OCI-LY3 (cell line): ENCODE results near the gene CUX1.
"Not testable (repeated sequence)": the region's sequence is repeated elsewhere in the genome, so short reads cannot be mapped to it uniquely, and the experiment has no call there.

Experiments
- H2AFZ ChIP-seq: fragments of 200-600, 300-600 bp; shearing (Covaris generic); 2 replicates; pipeline ENCODE4 v1.6.0; 2014; ENCODE audit warnings: antibody characterized with exemption, low read depth, low read length
- H3K27ac ChIP-seq: fragments of 200-600, 300-600 bp; sonication (generic); 2 replicates; pipeline ENCODE4 v1.5.1; 2014; ENCODE audit warnings: mild to moderate bottlenecking, low read length, moderate library complexity, mixed read lengths
- H3K27me3 ChIP-seq: fragments of 200-600, 300-600 bp; sonication (generic); 2 replicates; pipeline ENCODE4 v1.6.1; 2014; ENCODE audit warnings: low read depth, low read length, mixed read lengths
- H3K36me3 ChIP-seq: fragments of 200-600, 300-600 bp; sonication (generic); replicated peaks from 2 replicates; pipeline ENCODE3; 2014; ENCODE audit warnings: low read depth, low read length, mixed read lengths
- H3K4me1 ChIP-seq: fragments of 300-600, 200-600 bp; sonication (generic); 2 replicates; pipeline ENCODE4 v1.6.1; 2014; ENCODE audit warnings: low read length, mixed read lengths
- H3K4me2 ChIP-seq: fragments of 200-600, 300-600 bp; sonication (generic); 2 replicates; pipeline ENCODE4 v1.6.1; 2014; ENCODE audit warnings: low read length, mixed read lengths
- H3K4me3 ChIP-seq: fragments of 300-600, 200-600 bp; sonication (generic); 2 replicates; pipeline ENCODE4 v1.5.1; 2014; ENCODE audit warnings: antibody characterized with exemption, mild to moderate bottlenecking, low read length, moderate library complexity
- H3K79me2 ChIP-seq: fragments of 300-600, 200-600 bp; shearing (Covaris generic); 2 replicates; pipeline ENCODE4 v1.6.1; 2014; ENCODE audit warnings: mild to moderate bottlenecking, low read length, mixed read lengths
- H3K9ac ChIP-seq: fragments of 300-600, 200-600 bp; shearing (Covaris generic); 2 replicates; pipeline ENCODE4 v1.6.0; 2014; ENCODE audit warnings: mild to moderate bottlenecking, low read length, moderate library complexity
- H3K9me3 ChIP-seq: fragments of 200-600, 300-600 bp; shearing (Covaris generic); 2 replicates; pipeline ENCODE4 v1.6.1; 2014; ENCODE audit warnings: low read length, mixed read lengths; ENCODE audit not compliant: insufficient read depth
- H4K20me1 ChIP-seq: fragments of 200-600, 300-600 bp; sonication (generic); 2 replicates; pipeline ENCODE4 v1.6.1; 2016; ENCODE audit warnings: low read length, mixed read lengths; ENCODE audit not compliant: insufficient read depth
- EZH2phosphoT487 ChIP-seq: fragments of 200-600 bp; shearing (Covaris generic); IDR thresholded peaks from 2 replicates; pipeline ENCODE4 v1.6.1; 2018; ENCODE audit warnings: antibody characterized with exemption, mixed run types, low read depth
- TF ChIP-seq, protein P1 (sequence below): fragments of 200-600, 300-600 bp; sonication (generic); IDR thresholded peaks from 2 replicates; pipeline ENCODE4 v1.5.1; 2014; ENCODE audit warnings: antibody characterized with exemption, low read length, low read depth

CUX1 gene

DNA sequence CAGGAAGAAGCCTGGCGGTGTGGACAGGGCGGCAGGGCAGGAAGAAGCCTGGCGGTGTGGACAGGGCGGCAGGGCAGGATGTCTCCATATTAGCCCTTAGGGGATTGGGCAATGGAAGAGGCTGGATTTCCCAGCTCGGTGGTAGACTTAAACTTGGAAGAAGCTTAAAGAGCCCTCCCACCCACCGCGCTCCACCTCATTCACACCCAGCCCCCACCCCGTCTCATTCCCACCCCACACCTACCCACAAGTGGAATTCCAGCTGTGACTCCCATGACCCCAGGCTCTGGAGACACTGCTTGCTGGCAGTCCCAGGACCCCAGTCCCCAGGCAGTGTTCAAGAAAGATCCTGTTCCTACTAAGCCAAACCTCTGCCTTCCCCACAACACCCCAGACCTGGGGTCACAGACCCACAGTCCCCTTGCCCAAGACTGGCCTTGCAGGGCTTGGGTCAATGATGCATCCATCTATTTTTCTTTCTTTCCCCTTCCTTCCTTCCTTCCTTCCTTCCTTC lies 504.8 kb downstream of the CUX1 start:
- TF ChIP-seq, protein P1, sequence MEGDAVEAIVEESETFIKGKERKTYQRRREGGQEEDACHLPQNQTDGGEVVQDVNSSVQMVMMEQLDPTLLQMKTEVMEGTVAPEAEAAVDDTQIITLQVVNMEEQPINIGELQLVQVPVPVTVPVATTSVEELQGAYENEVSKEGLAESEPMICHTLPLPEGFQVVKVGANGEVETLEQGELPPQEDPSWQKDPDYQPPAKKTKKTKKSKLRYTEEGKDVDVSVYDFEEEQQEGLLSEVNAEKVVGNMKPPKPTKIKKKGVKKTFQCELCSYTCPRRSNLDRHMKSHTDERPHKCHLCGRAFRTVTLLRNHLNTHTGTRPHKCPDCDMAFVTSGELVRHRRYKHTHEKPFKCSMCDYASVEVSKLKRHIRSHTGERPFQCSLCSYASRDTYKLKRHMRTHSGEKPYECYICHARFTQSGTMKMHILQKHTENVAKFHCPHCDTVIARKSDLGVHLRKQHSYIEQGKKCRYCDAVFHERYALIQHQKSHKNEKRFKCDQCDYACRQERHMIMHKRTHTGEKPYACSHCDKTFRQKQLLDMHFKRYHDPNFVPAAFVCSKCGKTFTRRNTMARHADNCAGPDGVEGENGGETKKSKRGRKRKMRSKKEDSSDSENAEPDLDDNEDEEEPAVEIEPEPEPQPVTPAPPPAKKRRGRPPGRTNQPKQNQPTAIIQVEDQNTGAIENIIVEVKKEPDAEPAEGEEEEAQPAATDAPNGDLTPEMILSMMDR, result no peak
- no peak for TF ChIP-seq EZH2phosphoT487
- no peak overlapping the region for H3K4me2 ChIP-seq
- no peaks in the 10 kb centered on the region for H3K4me1 ChIP-seq
- no peaks in the 10 kb centered on the region for H4K20me1 ChIP-seq
- no peak overlapping the region for H3K9ac ChIP-seq
- H3K27me3 ChIP-seq, result peaks cover 3% of the 10 kb centered on the region; the same call in 1 of the 2 replicates
- no peaks in the 10 kb centered on the region for H3K9me3 ChIP-seq
- no peak overlapping the region for H3K4me3 ChIP-seq
- no peak overlapping the region for H3K27ac ChIP-seq
- no peaks in the 10 kb centered on the region for H3K36me3 ChIP-seq
- no peaks in the 10 kb centered on the region for H3K79me2 ChIP-seq
- no peak overlapping the region for H2AFZ ChIP-seq

DNA sequence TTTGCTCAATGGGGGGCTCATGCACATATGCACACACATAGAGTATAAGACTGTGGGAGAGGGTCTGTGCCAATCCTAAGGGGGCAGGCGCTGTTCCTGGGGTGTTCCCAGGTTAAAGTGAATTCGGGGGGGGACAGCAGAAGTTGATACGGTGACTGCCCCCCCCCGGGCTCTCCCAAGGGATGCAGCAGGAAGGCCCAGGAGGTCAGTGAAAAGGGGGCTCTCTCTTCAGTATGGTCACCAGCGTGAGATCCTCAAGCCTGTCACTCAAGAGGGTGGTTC lies 506.4 kb downstream of the CUX1 start:
- Histone ChIP-seq H3K9ac (no peak overlapping the region), H3K36me3 (no peaks in the 10 kb centered on the region), H3K4me2 (no peak overlapping the region), H3K27me3 (peaks cover 3% of the 10 kb centered on the region; the same call in 1 of the 2 replicates), H3K9me3 (peaks cover 3% of the 10 kb centered on the region; the same call in 1 of the 2 replicates), H4K20me1 (no peaks in the 10 kb centered on the region), H3K4me1 (no peaks in the 10 kb centered on the region), H3K4me3 (no peak overlapping the region), H2AFZ (no peak overlapping the region), H3K79me2 (no peaks in the 10 kb centered on the region), H3K27ac (no peak overlapping the region)
- TF ChIP-seq, protein P1, result no peak
- no peak for TF ChIP-seq EZH2phosphoT487

DNA sequence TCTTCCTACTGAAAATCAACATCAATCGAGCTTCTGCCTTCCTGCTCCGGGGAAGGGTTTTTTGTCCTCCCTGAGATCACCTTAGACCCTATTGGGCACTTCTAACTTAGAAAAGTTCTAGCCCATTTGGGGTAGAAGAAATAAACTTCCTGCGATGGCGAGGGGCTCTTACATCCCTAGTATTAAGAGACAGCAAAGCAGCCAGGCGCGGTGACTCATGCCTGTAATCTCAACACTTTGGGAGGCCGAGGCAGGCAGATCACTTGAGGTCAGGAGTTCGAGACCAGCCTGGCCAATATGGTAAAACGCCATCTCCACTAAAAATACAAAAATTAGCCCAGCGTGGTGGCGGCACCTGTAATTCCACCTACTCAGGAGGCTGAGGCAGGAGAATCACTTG lies 507.7 kb downstream of the CUX1 start:
- not testable (repeated sequence) for H3K79me2 ChIP-seq, H3K27ac ChIP-seq, H3K9ac ChIP-seq, H3K4me1 ChIP-seq, H3K4me2 ChIP-seq, H3K27me3 ChIP-seq, H3K4me3 ChIP-seq, H2AFZ ChIP-seq, H3K36me3 ChIP-seq, H4K20me1 ChIP-seq, H3K9me3 ChIP-seq

DNA sequence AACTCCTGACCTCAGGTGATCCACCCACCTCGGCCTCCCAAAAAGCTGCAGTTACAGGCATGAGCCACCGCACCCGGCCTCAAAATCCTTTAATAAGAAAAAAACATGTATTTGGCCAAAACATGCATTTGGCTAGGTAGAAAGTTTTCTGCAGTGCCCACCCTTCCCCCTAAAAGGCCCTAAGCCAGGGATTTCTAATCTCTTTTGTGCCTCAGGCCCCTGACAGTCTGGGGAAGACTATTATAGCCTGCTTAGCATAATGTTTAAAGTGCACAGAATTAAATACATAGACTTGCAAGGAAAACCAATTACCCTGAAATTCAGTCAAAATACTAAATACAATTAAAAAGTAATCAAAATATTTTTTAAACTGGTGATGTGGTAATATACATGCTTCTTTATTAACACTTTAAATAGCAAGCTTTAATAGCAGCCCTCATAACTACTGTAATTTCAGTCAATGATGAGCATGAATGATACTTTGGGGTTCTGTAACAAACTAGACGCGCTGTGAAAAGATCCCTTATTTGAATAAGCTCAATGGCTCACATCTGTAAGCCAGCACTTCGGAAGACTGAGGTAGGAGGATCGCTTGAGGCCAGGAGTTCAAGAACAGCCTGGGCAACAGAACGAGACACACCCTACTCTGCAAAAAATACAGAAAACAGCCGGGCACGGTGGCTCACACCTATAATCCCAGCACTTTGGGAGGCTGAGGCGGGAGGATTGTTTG lies 508.9 kb downstream of the CUX1 start:
- H3K4me1 ChIP-seq, result no peaks in the 10 kb centered on the region
- no peak overlapping the region for H3K9ac ChIP-seq
- H3K79me2 ChIP-seq, result no peaks in the 10 kb centered on the region
- H3K4me3 ChIP-seq, result no peak overlapping the region
- H2AFZ ChIP-seq, result no peak overlapping the region
- no peaks in the 10 kb centered on the region for H4K20me1 ChIP-seq
- H3K27me3 ChIP-seq, result peaks cover 3% of the 10 kb centered on the region; the same call in 1 of the 2 replicates
- peaks cover 3% of the 10 kb centered on the region; the same call in 1 of the 2 replicates for H3K9me3 ChIP-seq
- no peaks in the 10 kb centered on the region for H3K36me3 ChIP-seq
- H3K4me2 ChIP-seq, result no peak overlapping the region
- no peak for TF ChIP-seq EZH2phosphoT487
- TF ChIP-seq, protein P1, result no peak
- H3K27ac ChIP-seq, result no peak overlapping the region

DNA sequence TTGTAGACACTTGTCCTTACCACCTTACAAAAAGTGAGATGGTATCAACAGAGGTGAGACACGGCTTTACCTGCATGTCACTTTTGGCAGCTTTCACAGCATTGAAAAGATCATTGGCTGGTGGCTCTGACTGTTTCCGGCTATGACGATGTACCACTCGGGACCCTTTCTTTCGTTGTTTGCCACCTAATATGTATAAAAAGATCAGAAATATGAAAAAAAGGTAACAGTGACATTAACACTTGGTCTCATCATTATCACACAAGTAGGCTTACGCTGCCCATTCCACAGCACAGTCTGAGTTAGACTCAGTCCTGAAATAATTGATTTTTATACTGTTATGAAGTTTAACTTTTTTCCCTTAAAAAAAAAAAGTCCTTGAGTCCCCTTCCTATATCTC lies 509.8 kb downstream of the CUX1 start:
- not testable (repeated sequence) for H3K9me3 ChIP-seq, H3K4me3 ChIP-seq, H3K9ac ChIP-seq, H3K4me2 ChIP-seq, H3K36me3 ChIP-seq, H3K27me3 ChIP-seq, H3K4me1 ChIP-seq, H3K27ac ChIP-seq, H4K20me1 ChIP-seq, H3K79me2 ChIP-seq, H2AFZ ChIP-seq

DNA sequence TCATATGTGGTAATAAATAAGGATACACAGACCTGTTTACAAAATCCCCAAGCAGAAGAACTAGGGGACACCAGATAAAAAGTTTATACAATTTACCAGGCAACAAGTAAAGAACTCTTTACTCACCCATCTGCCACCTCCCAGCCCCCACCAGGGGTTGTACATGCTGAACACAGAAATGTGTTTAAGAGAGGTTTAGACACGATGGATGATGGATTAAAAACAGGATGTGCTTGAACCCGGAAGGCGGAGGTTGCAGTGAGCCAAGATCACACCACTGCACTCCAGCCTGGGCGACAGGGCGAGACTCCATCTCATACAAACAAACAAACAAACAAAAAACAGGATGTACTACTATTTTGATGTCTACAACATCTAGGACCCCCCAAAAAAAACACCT lies 511.4 kb downstream of the CUX1 start:
- not testable (repeated sequence) for H3K36me3 ChIP-seq, H3K9ac ChIP-seq, H3K4me3 ChIP-seq, H4K20me1 ChIP-seq, H3K4me2 ChIP-seq, H3K4me1 ChIP-seq, H3K27me3 ChIP-seq, H3K9me3 ChIP-seq, H3K79me2 ChIP-seq, H2AFZ ChIP-seq, H3K27ac ChIP-seq

DNA sequence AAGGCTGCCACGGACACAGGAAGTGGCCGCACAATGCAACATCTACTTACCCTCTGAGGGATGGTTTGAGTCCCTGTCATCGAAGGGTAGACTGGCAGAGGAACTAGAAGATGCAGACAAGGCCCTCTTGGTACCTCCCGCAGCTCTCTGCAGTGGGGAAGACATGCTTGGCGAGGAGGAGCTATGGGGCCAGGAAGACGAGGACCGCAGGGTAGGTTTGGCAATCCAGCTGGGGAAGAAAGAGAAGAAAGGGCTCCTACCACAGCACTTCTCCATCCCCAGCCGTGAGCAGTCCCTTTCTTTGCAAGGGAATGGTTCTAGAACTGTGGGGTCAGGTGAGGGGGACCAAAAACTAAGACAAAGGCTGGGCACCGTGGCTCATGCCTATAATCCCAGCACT lies 511.9 kb downstream of the CUX1 start:
- H2AFZ ChIP-seq, H3K4me2 ChIP-seq, H3K4me3 ChIP-seq, H3K27ac ChIP-seq, H3K27me3 ChIP-seq, H3K4me1 ChIP-seq, H3K36me3 ChIP-seq, H3K9ac ChIP-seq, H4K20me1 ChIP-seq, H3K79me2 ChIP-seq, H3K9me3 ChIP-seq: not testable (repeated sequence)
